GM21515 (cell line): Measurements from ENCODE around the gene FRMD1.
"Not testable (repeated sequence)": the region's sequence is repeated elsewhere in the genome, so short reads cannot be mapped to it uniquely, and the experiment has no call there.

Experiments used
- ATAC-seq: cut with Tn5 transposase; IDR thresholded peaks from one replicate; pipeline ENCODE4 v1.9.1; 2021; ENCODE audit not compliant: unreplicated experiment

Gene FRMD1

GRCh38 chr6:168080393-168081077, 1.5 kb upstream of the FRMD1 start:
- no peak for ATAC-seq

GRCh38 chr6:168078175-168078942, 653 bp downstream of the FRMD1 start:
- no peak for ATAC-seq

DNA sequence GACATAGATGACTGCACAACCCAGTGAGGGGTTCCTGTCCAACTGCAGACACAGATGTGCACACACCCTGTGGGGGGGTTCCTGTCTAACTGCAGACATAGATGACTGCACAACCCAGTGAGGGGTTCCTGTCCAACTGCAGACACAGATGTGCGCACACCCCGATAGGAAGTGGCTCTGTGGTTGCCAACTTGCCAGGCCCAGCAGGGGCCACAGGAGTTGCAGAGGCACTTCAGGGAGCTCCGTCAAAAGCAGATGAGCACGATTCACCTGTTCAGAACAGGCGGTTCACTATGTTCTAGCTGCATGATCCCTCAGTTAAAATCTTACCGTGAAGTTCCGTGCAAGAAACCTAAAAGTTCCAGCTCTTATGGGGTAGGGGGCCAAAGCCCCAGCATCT, 1.6 kb downstream of the FRMD1 start:
- not testable (repeated sequence) for ATAC-seq

- no peak for ATAC-seq
Measured at GRCh38 chr6:168075787-168076202, 3.2 kb downstream of the FRMD1 start.

GRCh38 chr6:168075216-168075615, 3.8 kb downstream of the FRMD1 start:
- no peak for ATAC-seq

DNA sequence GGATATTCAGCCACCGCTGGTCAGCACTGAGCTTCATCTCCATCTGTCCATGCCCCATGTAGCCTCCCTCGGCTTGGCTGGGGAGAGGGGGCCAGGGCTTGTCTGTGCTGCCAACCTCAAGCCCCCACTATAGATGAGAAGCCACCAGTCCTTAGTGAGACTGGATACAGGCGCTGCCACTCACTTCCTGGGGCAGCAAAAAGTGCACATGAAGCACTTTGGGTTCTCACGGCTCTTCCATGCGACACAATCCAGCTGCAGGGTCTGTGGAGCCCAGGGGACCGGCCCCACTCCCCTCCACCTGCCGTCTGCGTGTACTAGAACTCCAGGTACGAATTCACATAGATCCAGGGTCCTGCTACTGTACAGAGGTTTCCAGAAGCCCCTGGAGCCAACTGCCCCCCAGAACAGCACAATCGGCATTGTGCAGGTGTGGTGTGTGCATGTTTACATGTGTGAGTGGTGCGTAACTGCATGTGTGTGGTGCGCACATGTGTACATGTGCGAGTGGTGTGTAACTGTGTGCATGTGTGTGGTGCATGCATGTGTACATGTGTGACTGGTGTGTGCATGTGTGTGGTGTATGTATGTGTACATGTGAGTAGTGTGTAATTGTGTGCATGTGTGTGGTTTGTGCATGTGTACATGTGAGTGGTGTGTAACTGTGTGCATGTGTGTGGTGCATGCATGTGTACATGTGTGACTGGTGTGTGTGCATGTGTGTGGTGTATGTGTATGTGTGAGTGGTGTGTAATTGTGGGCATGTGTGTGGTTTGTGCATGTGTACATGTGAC, 4.9 kb downstream of the FRMD1 start:
- ATAC-seq = no peak

DNA sequence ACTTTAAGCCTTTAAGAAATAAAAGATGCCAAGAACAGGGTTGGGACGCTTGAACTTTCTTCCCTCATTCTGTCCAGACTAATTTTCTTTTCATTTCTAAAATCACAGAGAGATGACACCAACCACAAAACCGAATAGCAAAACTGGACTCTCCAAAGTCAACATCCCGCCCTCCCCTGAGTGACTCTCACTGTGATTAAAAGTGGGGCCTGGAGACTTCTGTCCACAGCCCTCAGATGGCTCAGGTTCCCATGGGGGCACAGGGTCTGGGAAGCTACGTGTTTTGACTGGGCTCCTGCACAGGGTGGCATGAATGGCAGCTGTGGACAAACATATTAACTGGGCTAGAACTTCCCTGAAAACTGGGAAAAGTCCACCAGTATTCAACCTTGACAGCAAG, 6.3 kb downstream of the FRMD1 start:
- ATAC-seq = no peak

GRCh38 chr6:168072261-168072660, 6.8 kb downstream of the FRMD1 start:
- ATAC-seq = no peak

DNA sequence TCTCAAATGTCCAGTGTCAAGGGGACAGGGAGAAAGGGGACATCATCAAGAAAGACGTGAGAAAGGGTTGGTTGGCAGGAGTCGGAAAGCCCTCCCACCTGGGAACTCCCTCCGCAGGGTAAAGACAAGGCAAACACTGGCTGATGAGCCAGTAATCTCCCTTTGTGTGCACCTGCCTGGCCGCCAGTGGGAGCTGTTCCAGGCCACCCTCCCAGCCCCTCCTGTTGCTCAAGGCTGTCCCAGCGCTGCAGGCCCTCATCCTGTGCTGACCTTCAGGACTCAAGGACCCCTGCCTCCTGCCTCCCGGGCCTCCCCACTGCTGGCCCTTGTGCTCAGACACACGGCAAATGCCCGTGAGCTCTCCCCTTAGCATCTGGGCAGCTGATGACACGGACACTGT, 7.4 kb downstream of the FRMD1 start:
- ATAC-seq = no peak

GRCh38 chr6:168070804-168071203, 8.2 kb downstream of the FRMD1 start:
- ATAC-seq = no peak

DNA sequence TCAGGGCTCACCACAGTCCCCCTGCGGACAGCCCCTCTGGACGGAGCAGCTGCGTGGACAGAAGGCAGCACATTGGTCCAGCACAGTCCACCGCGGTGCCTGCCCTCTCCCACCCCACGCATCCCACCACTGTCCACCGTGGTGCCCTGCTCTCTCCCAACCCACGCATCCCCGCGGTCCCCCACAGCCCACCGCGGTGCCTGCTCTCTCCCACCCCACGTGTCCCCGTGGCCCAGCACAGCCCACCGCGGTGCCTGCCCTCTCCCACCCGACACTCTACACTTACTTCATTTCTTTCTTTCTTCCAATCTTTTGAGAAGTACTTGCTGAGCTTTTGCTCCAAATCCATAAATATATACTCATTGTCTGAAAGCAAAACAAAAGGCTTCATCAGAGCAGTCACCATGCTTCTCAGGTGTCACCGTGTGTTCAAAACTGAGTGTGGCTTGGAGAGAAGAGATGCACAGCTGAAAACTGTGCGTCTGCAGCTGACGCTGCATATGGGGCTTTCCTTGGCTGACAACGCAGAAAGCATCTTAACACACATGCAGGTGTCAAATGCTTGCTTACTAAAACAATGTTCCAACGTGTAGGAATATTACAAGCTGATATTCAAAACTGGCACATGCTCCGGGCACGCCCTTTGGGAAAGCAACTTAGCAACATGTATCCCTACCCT, 11.8 kb downstream of the FRMD1 start:
- no peak for ATAC-seq

- no peak for ATAC-seq
Measured at GRCh38 chr6:168064226-168064807, 14.7 kb downstream of the FRMD1 start.

DNA sequence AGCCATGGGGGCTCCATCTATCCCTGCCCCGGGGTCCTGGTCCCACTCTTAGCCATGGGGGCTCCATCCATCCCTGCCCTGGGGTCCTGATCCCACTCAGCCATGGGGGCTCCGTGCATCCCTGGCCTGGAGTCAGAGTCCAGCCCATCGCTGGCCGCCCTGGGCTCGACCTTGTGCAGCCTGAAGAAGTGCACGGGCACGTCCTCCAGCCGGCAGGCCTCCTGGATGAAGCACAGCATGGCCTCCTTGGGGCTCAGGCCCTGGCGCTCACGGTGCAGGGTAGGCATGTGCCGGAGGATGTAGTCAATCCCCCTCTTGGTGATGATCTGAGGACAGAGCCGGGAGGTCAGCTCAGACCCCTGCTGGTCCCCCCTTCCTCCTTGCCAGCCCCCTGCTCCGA, 15.6 kb downstream of the FRMD1 start:
- no peak for ATAC-seq

GRCh38 chr6:168062346-168063289, 16.4 kb downstream of the FRMD1 start:
- ATAC-seq = no peak

DNA sequence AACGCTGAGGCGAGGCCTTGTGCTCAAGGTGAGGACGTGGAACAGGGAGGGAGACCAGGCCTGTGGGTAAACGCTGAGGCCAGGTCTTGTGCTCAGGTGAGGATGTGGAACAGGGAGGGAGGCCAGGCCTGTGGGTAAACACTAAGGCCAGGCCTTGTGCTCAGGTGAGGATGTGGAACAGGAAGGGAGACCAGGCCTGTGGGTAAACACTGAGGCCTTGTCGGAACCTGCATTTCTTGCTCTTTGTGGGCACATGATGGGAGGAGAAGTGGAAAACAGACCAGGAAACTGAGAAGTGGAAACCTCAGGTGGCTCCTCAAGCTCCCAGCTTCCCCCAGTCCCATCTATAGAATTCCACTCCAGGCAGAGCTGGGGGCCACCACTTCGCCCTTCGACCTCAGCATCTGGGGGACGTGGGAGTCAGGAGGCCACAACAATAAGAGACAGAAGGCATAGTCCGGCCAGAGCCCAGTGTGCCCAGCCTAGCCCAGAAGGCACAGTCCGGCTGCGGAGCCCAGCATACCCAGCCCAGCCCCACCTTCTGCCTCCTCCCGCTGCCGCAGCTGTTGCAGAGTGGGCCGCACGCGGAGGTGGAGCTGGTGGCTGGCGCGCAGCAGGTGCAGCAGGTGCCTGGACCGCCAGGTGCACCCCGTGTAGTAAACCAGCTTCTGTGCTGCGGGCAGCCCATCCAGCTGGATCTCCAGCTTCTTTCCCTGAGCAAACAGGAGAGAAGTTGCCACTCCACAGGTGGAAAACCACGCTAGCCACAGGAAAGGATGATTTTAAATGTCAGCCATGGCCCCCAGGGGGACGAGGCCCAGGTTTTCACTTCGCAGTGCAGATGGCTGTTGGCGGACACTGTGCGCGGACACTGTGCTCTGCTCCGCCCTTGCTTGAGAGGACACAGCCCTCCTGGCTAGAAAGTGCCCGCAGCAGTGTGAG, 17.5 kb downstream of the FRMD1 start:
- ATAC-seq = no peak

DNA sequence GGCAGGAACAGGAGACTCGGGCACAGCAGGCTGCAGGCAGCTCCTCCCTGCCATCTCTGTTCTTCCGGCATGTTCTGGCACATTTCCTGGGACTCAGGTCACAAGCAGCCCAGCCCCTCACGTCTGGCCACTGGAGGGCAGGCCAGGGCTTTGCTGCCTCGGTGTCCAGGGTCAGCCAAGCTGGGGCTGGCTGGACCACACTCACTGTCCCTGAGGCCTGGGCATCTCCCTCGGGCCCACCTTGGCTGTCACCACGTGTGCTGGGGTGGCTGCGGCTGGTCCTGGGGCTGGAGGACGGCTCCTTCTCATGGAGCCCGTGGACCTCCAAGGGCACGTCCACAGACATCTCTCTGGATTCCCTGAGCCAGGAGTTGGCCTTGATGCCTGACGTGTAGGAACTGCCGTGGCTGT, 18.5 kb downstream of the FRMD1 start:
- no peak for ATAC-seq

DNA sequence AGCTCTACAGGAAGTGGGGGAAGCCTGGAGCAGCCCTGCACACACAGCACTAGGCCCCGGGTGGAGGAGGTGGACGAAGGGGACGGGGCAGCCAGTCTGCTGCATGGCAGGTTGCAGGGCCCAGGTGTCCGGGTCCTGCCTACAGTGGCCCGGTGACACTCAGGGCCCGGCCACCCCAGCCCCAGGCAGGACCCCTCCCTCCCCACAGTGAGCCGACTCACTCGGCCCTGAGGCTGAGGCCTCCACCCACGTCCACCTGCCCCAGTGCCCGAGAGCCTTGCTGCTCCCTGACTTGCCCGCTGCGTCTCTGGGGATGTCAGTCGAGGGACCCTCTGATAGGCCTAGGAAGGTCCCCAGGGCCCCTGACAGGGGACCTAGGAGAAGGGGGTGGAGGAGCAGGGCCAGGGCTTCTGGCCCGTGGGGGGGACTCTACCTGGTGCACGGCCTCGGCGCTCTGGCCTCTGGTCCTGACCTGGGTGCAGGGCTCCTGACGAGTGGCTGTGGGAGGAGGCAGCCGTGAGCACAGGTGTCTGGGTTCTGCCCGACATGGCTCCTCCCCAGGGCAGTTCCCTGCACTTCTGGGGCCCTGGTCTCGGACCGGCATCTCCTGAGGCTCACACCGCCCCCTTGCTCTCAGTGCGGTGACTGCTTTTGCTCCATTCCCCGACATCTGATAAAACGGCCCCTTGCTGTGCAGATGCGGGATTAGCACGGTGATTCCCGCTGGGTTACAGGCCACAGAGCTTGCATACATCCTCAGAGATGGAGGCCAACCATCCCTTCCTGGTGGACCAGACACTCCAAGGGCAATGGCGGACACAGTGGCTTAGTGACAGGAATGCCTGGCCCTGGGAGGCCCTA, 20.1 kb downstream of the FRMD1 start:
- no peak for ATAC-seq

- no peak for ATAC-seq
Measured at GRCh38 chr6:168057836-168058235, 21.2 kb downstream of the FRMD1 start.
